KMS-11 (cell line): ENCODE results near the gene PRKCD.

Experiments
- H2AFZ ChIP-seq: fragments of 200-600 bp; sonication (generic); 2 replicates; pipeline ENCODE4 v1.6.1; 2016; ENCODE audit warnings: antibody characterized with exemption, mixed run types, low read depth
- H3K27ac ChIP-seq: fragments of 200-600 bp; sonication (generic); 2 replicates; pipeline ENCODE4 v1.6.1; 2016; ENCODE audit warnings: mild to moderate bottlenecking, mixed run types
- H3K27me3 ChIP-seq: fragments of 200-600 bp; sonication (generic); 2 replicates; pipeline ENCODE4 v1.6.1; 2017; ENCODE audit warnings: mild to moderate bottlenecking, low read depth, mixed run types, moderate library complexity; ENCODE audit not compliant: insufficient read depth
- H3K36me3 ChIP-seq: fragments of 200-600 bp; sonication (generic); 2 replicates; pipeline ENCODE4 v1.6.1; 2017; ENCODE audit warnings: mild to moderate bottlenecking, mixed run types; ENCODE audit not compliant: insufficient read depth
- H3K4me1 ChIP-seq: fragments of 200-600 bp; sonication (generic); 2 replicates; pipeline ENCODE4 v1.6.1; 2016; ENCODE audit warnings: mild to moderate bottlenecking, low read depth, mixed run types; ENCODE audit not compliant: poor library complexity, severe bottlenecking
- H3K4me2 ChIP-seq: fragments of 200-600 bp; sonication (generic); 2 replicates; pipeline ENCODE4 v1.7.0; 2016; ENCODE audit warnings: mild to moderate bottlenecking, mixed run types
- H3K4me3 ChIP-seq: fragments of 200-600 bp; sonication (generic); IDR thresholded peaks from 2 replicates; pipeline ENCODE4 v1.6.1; 2017; ENCODE audit warnings: low read depth, low read length, mixed read lengths; ENCODE audit not compliant: insufficient read depth
- H3K79me2 ChIP-seq: fragments of 200-600 bp; sonication (generic); 2 replicates; pipeline ENCODE4 v1.6.1; 2016; ENCODE audit warnings: low read depth, mixed run types; ENCODE audit not compliant: insufficient read depth
- H3K9ac ChIP-seq: fragments of 200-600 bp; sonication (generic); 2 replicates; pipeline ENCODE4 v1.6.1; 2016; ENCODE audit warnings: mild to moderate bottlenecking, mixed run types
- H4K20me1 ChIP-seq: fragments of 200-600 bp; sonication (generic); 2 replicates; pipeline ENCODE4 v1.6.1; 2016; ENCODE audit warnings: mild to moderate bottlenecking, mixed run types; ENCODE audit not compliant: insufficient read depth
- CTCF ChIP-seq: fragments of 200-600 bp; sonication (generic); conservative IDR thresholded peaks from 2 replicates; pipeline ENCODE4 v1.6.1; 2017; ENCODE audit warnings: low read depth, mild to moderate bottlenecking, antibody characterized with exemption, low read length, moderate library complexity, mixed read lengths

PRKCD gene

GRCh38 chr3:53230041-53230621 is 69.1 kb downstream of the PRKCD start:
- Histone ChIP-seq H3K79me2 (no peaks in the 10 kb centered on the region), H3K27me3 (no peaks in the 10 kb centered on the region), H3K4me3 (no peak overlapping the region), H2AFZ (no peak overlapping the region), H3K27ac (no peak overlapping the region), H3K36me3 (no peaks in the 10 kb centered on the region), H3K9ac (no peak overlapping the region), H3K4me2 (no peak overlapping the region), H3K4me1 (no peaks in the 10 kb centered on the region), H4K20me1 (no peaks in the 10 kb centered on the region)
- TF ChIP-seq CTCF: no peak

GRCh38 chr3:53230789-53231188 is 69.8 kb downstream of the PRKCD start:
- Histone ChIP-seq H3K79me2 (no peaks in the 10 kb centered on the region), H2AFZ (no peak overlapping the region), H4K20me1 (no peaks in the 10 kb centered on the region), H3K9ac (no peak overlapping the region), H3K4me2 (no peak overlapping the region), H3K27me3 (no peaks in the 10 kb centered on the region), H3K36me3 (no peaks in the 10 kb centered on the region), H3K4me3 (no peak overlapping the region), H3K4me1 (no peaks in the 10 kb centered on the region), H3K27ac (no peak overlapping the region)
- TF ChIP-seq CTCF: no peak

GRCh38 chr3:53231532-53232511 is 70.8 kb downstream of the PRKCD start:
- Histone ChIP-seq H2AFZ (no peak overlapping the region), H3K36me3 (no peaks in the 10 kb centered on the region), H3K4me1 (peaks cover 6% of the 10 kb centered on the region), H4K20me1 (no peaks in the 10 kb centered on the region), H3K9ac (no peak overlapping the region), H3K27ac (no peak overlapping the region), H3K79me2 (no peaks in the 10 kb centered on the region), H3K27me3 (no peaks in the 10 kb centered on the region), H3K4me3 (no peak overlapping the region), H3K4me2 (no peak overlapping the region)
- 0 out of 2 replicates have a peak, but pooled peaks have one; percentile 19 for TF ChIP-seq CTCF

GRCh38 chr3:53232641-53233377 is 71.8 kb downstream of the PRKCD start:
- no peaks in the 10 kb centered on the region for H3K27me3 ChIP-seq
- no peaks in the 10 kb centered on the region for H3K79me2 ChIP-seq
- no peak overlapping the region for H3K27ac ChIP-seq
- H3K36me3 ChIP-seq: no peaks in the 10 kb centered on the region
- TF ChIP-seq CTCF: no peak
- H3K9ac ChIP-seq: no peak overlapping the region
- no peak overlapping the region for H3K4me3 ChIP-seq
- peaks cover 10% of the 10 kb centered on the region for H3K4me1 ChIP-seq
- no peak overlapping the region for H3K4me2 ChIP-seq
- H4K20me1 ChIP-seq: no peaks in the 10 kb centered on the region
- no peak overlapping the region for H2AFZ ChIP-seq
